ENCODE results near the gene ZNF320.
"Not testable (repeated sequence)": the region's sequence is repeated elsewhere in the genome, so short reads cannot be mapped to it uniquely, and the experiment has no call there.

DNA sequence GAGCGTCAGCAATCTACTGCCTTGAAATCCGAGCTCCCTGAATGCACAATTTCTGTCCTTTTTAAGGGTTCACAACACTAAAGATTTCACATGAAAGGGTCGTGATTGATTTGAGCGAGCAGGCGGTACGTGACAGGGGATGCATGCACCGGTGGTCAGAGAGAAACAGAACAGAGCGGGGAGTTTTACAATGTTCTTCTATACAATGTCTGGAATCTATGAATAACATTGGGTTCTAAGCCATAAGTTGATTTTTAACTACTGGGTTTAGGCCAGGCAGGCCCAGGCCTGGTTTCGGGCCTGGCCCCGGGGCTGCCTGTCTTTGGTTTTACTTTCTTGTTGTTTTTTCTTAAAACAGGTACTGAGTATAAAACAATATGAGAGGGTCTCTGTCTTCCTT, 1.2 kb upstream of the ZNF320 start:
- TF ChIP-seq, protein P1, sequence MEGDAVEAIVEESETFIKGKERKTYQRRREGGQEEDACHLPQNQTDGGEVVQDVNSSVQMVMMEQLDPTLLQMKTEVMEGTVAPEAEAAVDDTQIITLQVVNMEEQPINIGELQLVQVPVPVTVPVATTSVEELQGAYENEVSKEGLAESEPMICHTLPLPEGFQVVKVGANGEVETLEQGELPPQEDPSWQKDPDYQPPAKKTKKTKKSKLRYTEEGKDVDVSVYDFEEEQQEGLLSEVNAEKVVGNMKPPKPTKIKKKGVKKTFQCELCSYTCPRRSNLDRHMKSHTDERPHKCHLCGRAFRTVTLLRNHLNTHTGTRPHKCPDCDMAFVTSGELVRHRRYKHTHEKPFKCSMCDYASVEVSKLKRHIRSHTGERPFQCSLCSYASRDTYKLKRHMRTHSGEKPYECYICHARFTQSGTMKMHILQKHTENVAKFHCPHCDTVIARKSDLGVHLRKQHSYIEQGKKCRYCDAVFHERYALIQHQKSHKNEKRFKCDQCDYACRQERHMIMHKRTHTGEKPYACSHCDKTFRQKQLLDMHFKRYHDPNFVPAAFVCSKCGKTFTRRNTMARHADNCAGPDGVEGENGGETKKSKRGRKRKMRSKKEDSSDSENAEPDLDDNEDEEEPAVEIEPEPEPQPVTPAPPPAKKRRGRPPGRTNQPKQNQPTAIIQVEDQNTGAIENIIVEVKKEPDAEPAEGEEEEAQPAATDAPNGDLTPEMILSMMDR (IDR thresholded peaks at IDR 0.05), result not testable (repeated sequence)
- TF ChIP-seq POLR2A, POLR2AphosphoS5 (IDR thresholded peaks at IDR 0.05): not testable (repeated sequence)

Measured in upper lobe of left lung (tissue), 4 donors.